ENCODE data around the gene PI4KB.

PI4KB gene

GRCh38 chr1:151346082-151346768 is 19.0 kb upstream of the PI4KB start:
- DNase-seq, result no peak

- DNase-seq, result no peak
Observed at GRCh38 chr1:151344291-151344690, 17.1 kb upstream of the PI4KB start.

GRCh38 chr1:151343587-151343986 is 16.4 kb upstream of the PI4KB start:
- DNase-seq, result no peak

- DNase-seq, result no peak
Observed at GRCh38 chr1:151342569-151342968, 15.4 kb upstream of the PI4KB start.

GRCh38 chr1:151342021-151342420 is 14.8 kb upstream of the PI4KB start:
- DNase-seq, result no peak

GRCh38 chr1:151340870-151341754 is 13.9 kb upstream of the PI4KB start:
- DNase-seq, result peak; percentile 60

GRCh38 chr1:151336556-151336955 is 9.3 kb upstream of the PI4KB start:
- no peak for DNase-seq

- no peak for DNase-seq
Observed at GRCh38 chr1:151334822-151335221, 7.6 kb upstream of the PI4KB start.

- peak; percentile 34 for DNase-seq
Observed at GRCh38 chr1:151327903-151328674, 873 bp upstream of the PI4KB start.

GRCh38 chr1:151326619-151327222 is 495 bp downstream of the PI4KB start:
- peak; percentile 73 for DNase-seq

GRCh38 chr1:151325646-151326429 is 1.4 kb downstream of the PI4KB start:
- DNase-seq, result no peak

- DNase-seq, result no peak
Observed at GRCh38 chr1:151325231-151325630, 2.0 kb downstream of the PI4KB start.

- DNase-seq, result no peak
Observed at GRCh38 chr1:151324390-151324930, 2.8 kb downstream of the PI4KB start.

- no peak for DNase-seq
Observed at GRCh38 chr1:151318975-151319374, 8.2 kb downstream of the PI4KB start.

GRCh38 chr1:151315565-151316235 is 11.5 kb downstream of the PI4KB start:
- no peak for DNase-seq

GRCh38 chr1:151314137-151314875 is 12.9 kb downstream of the PI4KB start:
- peak; percentile 71 for DNase-seq

GRCh38 chr1:151313501-151313900 is 13.7 kb downstream of the PI4KB start:
- DNase-seq, result no peak

- no peak for DNase-seq
Observed at GRCh38 chr1:151312826-151313225, 14.4 kb downstream of the PI4KB start.

- DNase-seq, result no peak
Observed at GRCh38 chr1:151312411-151312810, 14.8 kb downstream of the PI4KB start.

- DNase-seq, result no peak
Observed at GRCh38 chr1:151311589-151312331, 15.5 kb downstream of the PI4KB start.
